GM18951 (cell line): Measurements from ENCODE around the gene DRC7.

Experiments used
- POLR2A ChIP-seq: IDR thresholded peaks from 4 replicates; pipeline ENCODE4 v1.6.1; 2011; ENCODE audit warnings: mild to moderate bottlenecking; ENCODE audit not compliant: insufficient read length, insufficient read depth; ENCODE audit errors: extremely low read depth
- in situ Hi-C: fragments of 300-500 bp; cut with MboI; formaldehyde crosslinking; loops from one replicate; pipeline ENCODE4 v1.12.0; 2022; ENCODE audit warnings: low sequenced_read_pairs, mixed read lengths, inconsistent platforms; ENCODE audit not compliant: unreplicated experiment

DRC7 gene

DNA sequence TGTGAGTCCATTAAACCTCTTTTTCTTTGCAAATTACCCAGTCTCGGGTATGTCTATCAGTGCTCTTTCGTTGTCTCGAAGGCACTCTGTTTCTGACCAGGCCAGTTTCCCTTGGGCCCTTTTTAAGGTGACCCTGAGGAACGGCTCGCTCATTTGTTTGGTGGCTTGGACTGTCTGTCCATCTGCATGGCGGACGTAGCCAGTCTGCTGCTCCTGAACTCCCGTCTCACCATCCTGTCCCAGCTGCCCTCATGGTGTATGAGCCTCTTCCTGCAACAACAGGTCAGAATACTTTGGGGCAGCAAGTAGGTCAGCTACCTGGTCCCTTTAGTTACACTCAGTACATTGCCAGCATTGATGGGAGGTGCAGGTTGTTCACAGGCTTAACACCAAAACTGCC, 19.0 kb downstream of the DRC7 start:
- no peak for TF ChIP-seq POLR2A
- in situ Hi-C loops: no loop called here

GRCh38 chr16:57714047-57714446, 19.4 kb downstream of the DRC7 start:
- no peak for TF ChIP-seq POLR2A

DNA sequence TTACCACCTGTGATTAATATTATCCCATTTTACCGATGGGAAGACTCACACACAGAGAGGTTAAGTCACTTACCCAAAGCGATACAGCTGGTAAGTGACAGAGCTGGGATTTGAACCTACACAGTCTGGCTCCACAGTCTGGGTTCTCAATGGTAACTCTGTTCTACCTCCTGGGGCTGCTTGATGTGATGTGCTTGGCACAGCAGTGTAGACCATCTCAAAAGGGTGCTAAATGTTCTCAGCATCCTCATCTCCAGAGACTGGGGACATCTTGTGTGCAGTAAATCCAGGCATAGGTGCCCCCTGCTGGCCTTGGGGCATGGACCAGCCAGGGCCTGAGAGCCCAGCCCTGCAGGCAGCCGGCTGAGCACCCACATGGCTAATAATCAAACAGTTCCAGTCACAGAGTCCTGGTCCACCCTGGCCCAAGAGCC, 25.6 kb downstream of the DRC7 start:
- in situ Hi-C loops: no loop called here
- TF ChIP-seq POLR2A: no peak

More at GRCh38 chr16:57714047-57714446, 19.4 kb downstream of the DRC7 start:
- in situ Hi-C loops: no loop called here

DNA sequence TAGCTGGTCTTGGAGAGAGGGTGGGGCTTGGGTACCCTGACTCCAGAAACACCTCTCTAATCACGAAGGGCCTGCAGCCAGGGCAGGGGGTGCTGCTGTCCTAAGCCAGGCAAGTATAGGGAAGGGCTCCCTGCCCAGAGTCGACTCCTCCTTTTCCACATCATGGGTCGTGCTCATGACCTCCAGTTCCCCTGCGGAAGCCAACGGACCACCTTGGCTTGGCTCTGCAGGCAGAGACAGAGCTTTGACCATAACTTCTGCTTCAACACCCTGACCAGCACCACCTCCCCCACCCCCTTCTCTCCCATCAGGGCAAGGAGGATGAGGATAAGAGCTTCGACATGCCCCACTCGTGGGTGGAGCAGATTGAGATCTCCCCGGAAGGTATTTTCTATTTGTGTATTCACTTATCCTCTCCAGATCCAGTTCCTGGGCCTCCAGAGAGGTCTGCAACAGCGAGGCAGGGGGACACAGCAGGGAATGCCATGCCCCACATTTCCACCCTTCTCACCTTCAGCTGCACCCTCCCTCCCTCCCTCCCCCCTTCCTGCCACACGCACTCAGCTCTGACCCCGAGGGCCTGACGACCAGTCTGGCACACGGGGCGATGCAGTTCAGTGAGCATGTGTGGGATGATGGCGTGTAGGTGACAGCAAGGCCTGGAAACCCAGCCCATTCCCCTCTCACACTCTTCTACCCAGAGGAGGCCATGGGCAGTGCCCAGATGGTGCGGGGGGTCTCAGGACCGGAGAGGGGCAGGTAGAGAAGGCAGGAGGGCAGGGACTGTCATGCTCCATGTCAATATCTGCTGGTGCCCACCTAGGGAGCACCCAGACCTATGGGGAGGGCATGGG, 27.0 kb downstream of the DRC7 start:
- no peak for TF ChIP-seq POLR2A
- in situ Hi-C loops: no loop called here

- in situ Hi-C loops: no loop called here
- TF ChIP-seq POLR2A: no peak
These were observed 27.5 kb downstream of the DRC7 start for GRCh38 chr16:57722210-57722499.

- TF ChIP-seq POLR2A: no peak
- in situ Hi-C loops: no loop called here
These were observed 28.0 kb downstream of the DRC7 start for GRCh38 chr16:57722651-57723050.

GRCh38 chr16:57723170-57723569, 28.6 kb downstream of the DRC7 start:
- in situ Hi-C loops: no loop called here
- TF ChIP-seq POLR2A: no peak

- in situ Hi-C loops: no loop called here
These were observed 29.9 kb downstream of the DRC7 start for GRCh38 chr16:57724531-57724930.

DNA sequence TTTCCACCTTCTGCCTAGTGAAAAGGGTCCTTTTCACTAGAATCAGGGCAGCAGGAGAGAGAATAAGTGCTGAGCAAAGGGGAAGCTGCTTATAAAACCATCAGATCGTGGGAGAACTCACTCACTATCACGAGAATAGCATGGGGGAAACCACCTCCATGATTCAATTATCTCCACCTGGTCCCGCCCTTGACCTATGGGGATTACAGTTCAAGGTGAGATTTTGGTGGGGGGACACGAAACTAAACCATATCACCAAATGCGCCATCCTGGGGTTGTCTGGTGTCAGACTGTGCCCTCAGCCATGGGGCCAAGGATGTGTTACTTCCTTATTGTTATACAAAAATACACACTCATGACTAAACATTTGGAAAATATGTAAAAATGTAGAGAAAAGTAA, 30.5 kb downstream of the DRC7 start:
- no peak for TF ChIP-seq POLR2A
- in situ Hi-C loops: no loop called here

More at GRCh38 chr16:57724531-57724930, 29.9 kb downstream of the DRC7 start:
- TF ChIP-seq POLR2A: no peak

DNA sequence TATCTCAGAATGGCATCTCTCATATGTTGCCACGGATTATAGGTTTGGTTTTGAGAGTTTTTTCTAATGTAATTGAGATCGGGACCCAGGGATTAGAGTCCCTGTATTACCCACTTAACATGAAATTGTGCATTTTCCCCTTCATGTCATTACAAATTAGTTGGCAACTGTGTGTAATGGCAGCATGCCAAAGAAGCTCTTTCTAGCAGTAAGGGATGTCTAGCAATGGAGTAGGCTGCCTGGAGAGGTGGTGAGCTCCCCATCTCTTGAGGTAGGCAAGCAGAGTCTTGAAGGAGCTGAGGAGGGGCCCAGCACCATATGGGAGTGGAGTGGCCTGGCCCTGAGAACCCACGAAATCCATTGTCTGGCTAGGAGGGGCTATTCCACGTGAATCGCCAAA, 30.9 kb downstream of the DRC7 start:
- no peak for TF ChIP-seq POLR2A
- in situ Hi-C loops: no loop called here

DNA sequence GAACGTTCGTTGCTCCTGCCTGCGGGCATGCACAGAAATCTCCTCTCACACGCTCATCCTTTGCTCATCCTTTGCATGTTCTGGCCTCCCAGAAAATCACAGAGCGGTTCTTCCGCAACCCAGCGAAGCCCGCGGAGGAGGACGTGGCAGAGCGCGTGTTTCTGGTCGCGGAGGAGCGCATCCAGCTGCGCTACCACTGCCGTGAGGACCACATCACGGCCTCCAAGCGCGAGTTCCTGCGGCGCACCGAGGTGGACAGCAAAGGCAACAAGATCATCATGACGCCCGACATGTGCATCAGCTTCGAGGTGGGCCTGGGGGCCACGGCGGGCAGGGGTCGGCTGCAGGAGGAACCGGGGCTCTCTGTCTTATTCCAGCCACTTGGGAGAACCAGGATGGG, 31.4 kb downstream of the DRC7 start:
- no peak for TF ChIP-seq POLR2A
- in situ Hi-C loops: no loop called here

GRCh38 chr16:57726433-57726947, 31.9 kb downstream of the DRC7 start:
- in situ Hi-C loops: no loop called here
- no peak for TF ChIP-seq POLR2A

GRCh38 chr16:57727610-57728009, 33.0 kb downstream of the DRC7 start:
- in situ Hi-C loops: no loop called here
- TF ChIP-seq POLR2A: no peak
